ENCODE results near the gene ALPG.
"Not testable (repeated sequence)": the region's sequence is repeated elsewhere in the genome, so short reads cannot be mapped to it uniquely, and the experiment has no call there.

ALPG gene

DNA sequence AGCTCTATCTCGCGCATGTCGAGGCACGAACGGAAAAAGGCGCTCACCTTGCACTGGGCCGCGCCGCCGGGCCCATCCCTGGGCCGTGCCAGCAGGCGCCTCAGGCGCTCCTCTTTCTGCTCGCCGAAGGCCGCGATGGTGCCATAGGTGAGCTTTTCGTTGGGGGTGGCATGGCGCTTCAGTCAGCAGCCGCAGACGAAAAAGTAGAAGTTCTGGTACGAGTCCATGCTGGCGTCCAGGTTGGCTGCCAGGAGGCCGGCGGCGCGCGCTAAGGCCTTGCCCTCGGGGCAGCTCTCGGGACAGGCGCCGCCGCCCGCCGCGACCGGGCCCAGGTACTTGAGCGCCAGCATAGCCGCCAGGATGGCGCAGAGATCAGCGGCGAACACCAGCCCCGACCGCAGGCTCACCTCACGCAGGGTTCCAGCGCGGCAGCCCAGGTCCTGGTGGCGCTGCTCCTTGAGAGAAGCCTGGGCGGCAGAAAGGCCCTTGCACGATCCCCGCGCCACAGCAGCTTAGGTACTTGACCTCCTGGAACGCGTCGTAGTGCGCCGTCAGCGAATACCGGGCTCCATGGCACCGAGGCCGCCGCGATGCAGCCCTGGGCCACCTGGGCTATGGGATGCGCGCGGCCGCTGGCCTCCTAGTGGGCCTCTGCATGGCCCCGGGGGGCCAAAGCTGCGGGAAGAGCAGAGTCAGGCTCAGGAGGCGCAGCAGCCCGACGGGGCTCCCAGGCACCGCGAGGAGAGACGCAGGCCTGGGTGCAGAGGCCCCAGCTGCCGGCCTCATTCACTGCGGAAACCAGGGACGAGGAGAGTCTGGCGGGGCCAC, 12.8 kb downstream of the ALPG start:
- DNase-seq (ENCODE audit: low read depth in 2 of 2): no peak

- DNase-seq (ENCODE audit: low read depth in 2 of 2): no peak
These were observed 13.4 kb downstream of the ALPG start for GRCh38 chr2:232420073-232420454.

- DNase-seq (ENCODE audit: low read depth in 2 of 2): no peak
These were observed 14.0 kb downstream of the ALPG start for GRCh38 chr2:232420463-232421188.

- no peak for DNase-seq (ENCODE audit: low read depth in 2 of 2)
These were observed 14.6 kb downstream of the ALPG start for GRCh38 chr2:232421189-232421785.

DNA sequence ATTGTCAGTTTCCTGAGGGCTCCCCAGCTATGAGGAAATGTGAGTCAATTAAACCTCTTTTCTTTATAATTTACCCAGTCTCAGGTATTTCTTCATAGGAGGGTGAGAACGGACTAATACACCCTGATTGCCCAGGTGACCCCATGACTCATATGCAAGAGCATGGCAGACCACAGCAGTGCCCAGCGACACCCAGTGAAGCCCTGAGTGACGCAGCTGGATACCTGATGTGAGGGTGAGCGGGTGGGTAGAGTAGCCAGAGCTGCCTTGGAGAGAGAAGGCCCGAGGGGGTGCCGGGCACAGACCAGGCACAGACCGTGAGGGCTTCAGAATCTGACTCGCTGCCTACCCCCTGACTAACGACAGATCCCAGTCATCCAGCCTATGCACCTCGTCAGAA, 15.4 kb downstream of the ALPG start:
- no peak for DNase-seq (ENCODE audit: low read depth in 2 of 2)

DNA sequence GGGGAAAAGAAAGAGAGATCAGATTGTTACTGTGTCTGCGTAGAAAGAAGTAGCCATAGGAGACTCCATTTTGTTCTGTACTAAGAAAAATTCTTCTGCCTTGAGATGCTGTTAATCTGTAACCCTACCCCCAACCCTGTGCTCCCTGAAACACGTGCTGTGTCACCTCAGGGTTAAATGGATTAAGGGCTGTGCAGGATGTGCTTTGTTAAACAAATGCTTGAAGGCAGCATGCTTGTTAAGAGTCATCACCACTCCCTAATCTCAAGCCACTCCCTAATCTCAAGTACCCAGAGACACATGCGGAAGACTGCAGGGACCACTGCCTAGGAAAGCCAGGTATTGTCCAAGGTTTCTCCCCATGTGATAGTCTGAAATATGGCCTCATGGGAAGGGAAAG, 16.4 kb downstream of the ALPG start:
- not testable (repeated sequence) for DNase-seq (ENCODE audit: low read depth in 2 of 2)

- DNase-seq (ENCODE audit: low read depth in 2 of 2): not testable (repeated sequence)
These were observed 16.8 kb downstream of the ALPG start for GRCh38 chr2:232423407-232423806.

DNA sequence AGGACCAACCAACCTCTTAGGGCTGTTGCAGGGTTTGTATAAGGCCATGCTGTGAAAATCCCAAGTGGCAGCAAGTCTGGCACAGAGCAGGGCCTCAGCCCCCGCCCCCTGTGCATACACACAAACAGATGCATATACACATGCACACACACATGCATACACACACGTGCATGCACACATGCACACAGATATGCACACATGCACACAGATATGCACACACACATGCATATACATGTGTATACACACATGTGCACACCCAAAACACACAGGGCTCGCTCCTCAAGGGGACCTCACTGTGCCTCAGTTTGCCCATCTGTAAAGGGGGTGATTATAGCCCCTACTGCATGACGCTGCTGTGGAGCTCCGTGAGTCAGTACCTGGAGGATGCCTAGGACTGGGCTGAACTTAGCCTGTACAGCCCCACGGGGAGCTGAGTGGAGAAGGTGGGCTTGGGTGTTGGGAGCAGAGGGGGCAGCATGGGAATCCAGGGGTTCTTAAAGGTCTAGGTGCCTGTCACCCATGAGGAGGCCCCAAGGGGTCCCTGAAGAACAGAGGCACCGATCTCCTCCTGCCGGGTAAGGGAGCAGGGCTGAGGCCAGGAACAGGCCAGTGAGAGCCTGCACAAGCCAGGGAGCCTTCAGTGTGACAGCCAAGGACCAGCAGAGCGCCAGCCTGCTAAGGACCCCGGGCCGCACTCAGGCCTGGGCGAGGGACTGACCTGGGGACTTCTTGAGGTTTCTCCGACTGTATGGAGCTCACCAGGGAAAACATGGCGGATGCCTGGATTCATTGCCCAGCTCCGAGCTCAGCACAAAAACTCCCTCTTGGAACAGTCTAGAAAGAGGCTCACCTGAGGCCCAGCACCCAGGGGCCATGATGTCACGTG, 25.3 kb downstream of the ALPG start:
- DNase-seq (ENCODE audit: low read depth in 2 of 2): no peak

DNA sequence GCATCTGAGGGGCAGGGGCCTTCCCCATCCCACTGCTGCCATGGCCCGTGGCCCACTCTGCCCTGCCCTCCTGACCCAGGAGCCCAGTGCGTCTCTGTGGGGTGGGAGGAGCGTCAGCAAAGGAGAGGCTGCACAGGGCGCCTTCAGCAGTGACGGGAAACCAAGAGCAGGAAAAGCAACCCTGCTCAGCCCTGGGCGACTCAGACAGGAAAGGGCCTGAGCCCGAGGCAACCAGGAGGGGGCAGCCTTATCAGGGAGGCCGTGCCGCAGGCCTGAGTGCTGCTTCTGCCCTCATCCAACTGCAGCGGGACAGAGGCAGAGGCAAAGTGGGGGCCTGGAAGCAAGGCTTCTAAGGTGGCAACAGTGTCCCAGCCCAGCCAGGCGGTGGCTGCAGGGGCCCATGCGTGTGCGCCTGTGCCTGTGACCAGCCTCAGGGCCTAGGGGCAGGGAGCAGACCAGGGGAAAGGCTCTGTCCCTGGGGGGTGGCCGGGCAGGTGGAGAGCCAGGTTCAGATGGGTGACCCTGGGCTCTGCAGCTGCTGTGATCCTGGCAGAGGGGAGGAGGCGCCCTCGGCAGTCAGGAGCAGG, 26.0 kb downstream of the ALPG start:
- DNase-seq (ENCODE audit: low read depth in 2 of 2): no peak

DNA sequence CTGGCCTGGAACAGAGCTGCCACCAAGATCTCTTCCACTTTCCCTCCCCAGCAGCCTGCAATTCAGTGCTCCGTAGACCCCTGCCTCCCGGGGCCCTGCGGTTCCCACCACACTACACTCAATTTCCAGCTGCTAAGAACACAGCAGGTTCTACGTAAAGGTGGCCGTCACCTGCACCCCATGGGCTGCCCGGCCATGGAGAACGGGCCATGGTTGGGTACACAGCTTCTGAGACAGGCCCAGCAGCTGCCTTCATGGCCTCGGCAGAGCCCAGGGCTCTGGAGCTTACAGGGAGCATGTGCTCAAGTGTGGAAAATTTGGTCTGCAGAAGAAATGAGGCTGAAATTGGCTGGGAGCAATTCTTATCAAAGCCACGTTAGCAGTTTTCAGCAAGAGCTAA, 27.0 kb downstream of the ALPG start:
- not testable (repeated sequence) for DNase-seq (ENCODE audit: low read depth in 2 of 2)

- no peak for DNase-seq (ENCODE audit: low read depth in 2 of 2)
These were observed 27.4 kb downstream of the ALPG start for GRCh38 chr2:232434091-232434490.

DNA sequence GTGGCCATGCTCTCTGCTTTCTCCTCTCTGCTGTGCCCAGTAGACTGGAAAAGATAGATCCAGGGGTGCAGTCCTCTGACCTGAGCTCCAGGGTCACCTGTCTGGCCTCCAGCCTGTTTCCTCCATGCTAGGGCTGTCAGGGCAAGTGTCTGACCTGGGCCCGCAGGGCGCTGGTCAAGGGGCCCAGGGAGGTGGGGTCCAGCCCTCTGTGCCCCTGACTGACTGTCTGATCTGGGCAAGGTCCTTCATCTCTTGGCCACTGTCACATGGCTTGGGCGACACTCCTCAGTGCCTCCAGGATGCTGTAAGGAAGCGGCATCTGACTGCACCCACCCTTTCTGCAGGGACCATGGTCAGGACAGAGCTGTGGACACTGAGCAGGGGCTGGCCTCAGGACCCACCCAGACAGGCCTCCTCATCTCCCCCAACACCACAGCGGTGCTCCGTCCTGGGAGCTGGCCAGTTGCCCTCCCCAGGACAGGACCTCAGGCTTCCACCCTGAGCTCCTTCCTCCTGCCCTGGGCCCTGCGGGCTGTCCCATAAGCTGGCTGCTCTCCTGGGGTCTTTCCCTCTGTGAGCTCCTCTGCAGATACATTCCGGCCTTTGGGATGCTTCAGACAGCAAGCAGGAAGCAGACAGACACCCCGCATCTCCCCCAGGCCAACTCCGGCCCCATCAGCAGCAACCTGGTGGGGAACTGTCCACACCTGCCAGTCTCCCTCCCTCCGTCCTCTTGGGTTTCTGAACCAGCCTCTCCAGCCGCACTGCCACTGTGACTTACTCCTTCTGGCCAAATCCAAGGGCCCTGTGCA, 28.1 kb downstream of the ALPG start:
- no peak for DNase-seq (ENCODE audit: low read depth in 2 of 2)

GRCh38 chr2:232435375-232435648, 28.7 kb downstream of the ALPG start:
- DNase-seq (ENCODE audit: low read depth in 2 of 2): no peak

GRCh38 chr2:232435805-232436204, 29.2 kb downstream of the ALPG start:
- no peak for DNase-seq (ENCODE audit: low read depth in 2 of 2)

DNA sequence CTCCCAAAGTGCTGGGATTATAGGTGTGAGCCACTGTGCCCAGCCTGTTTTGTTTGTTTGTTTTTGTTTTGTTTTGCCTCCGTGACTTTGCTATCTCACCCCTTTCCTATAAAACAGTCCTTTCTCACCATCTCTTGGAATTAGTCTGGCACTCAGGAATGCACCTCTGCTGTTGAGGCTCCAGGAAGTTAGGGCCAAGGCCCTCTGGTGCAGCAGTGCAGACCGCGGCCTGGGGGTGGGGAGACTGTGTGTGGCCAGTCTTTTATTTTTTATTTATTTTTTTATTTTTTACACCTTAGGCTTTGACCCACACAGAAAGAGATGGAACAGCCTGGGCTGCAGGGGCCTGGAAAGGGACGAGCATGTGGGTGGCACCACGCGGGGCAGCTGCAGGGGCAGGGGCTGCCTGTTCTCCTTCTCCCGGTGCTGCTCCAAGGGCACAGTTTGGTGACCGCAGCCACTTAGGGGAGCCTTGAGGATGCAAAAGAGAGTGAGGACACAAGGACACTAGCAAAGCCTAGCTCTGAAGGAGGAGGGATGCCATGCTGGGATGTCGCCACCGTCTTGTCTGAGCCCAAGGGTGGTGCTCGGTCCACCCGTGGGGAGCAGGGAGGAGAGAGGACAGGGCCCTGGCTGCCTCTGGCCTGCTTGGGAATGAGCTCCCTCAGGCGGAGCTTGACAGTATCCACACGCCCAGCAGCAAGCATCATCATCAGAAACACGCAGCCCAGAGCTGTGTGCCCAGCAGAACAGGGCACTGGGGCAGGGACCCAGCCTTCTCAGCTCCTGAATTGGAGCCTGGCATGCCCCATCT, 29.9 kb downstream of the ALPG start:
- DNase-seq (ENCODE audit: low read depth in 2 of 2): no peak

GRCh38 chr2:232437195-232437571, 30.5 kb downstream of the ALPG start:
- no peak for DNase-seq (ENCODE audit: low read depth in 2 of 2)

GRCh38 chr2:232438091-232438490, 31.4 kb downstream of the ALPG start:
- DNase-seq (ENCODE audit: low read depth in 2 of 2): no peak

- peak in 1 of 2 donors; percentile 31 for DNase-seq (ENCODE audit: low read depth in 2 of 2)
These were observed 32.5 kb downstream of the ALPG start for GRCh38 chr2:232438951-232439757.

DNA sequence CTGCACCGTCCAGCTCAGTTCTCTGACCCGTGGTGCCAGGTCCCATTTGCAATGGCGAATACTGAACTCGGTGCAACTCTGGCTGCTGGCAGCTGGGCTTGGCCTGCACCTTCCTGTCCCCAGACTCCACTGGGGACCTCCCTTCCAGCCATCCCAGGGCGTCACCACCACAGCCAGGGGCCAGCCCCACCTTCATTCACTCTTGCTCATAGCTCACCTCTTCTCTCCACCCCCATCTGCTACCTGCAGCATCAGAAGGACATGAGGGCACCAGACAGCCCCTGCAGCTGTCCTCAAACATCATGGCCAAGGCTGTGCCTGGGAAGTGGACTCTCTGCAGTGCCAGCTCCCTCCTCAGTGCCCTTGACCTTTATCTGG, 33.1 kb downstream of the ALPG start:
- no peak for DNase-seq (ENCODE audit: low read depth in 2 of 2)

Measured in stimulated activated CD8-positive, alpha-beta memory T cell treated with anti-CD3 and anti-CD28 coated beads, Interleukin-7, amount 100 ng/mL, for 1 hour (primary cell).